NB4 (cell line): ENCODE results near the gene TERC.
"Not testable (repeated sequence)": the region's sequence is repeated elsewhere in the genome, so short reads cannot be mapped to it uniquely, and the experiment has no call there.

ENCODE experiments used
- CTCF ChIP-seq: IDR thresholded peaks from one replicate; pipeline ENCODE4 v1.5.1; 2012; ENCODE audit warnings: low read depth, low read length
- MYC ChIP-seq: IDR thresholded peaks from 2 replicates; pipeline ENCODE4 v1.6.1; 2011; ENCODE audit warnings: low read depth, low read length

GRCh38 chr3:169718415-169718814, 46.4 kb downstream of the TERC start:
- not testable (repeated sequence) for TF ChIP-seq CTCF, MYC
